GM19372 (cell line): ENCODE data around the gene MRPL41.
"Not testable (repeated sequence)": the region's sequence is repeated elsewhere in the genome, so short reads cannot be mapped to it uniquely, and the experiment has no call there.

ENCODE experiments used
- ATAC-seq: cut with Tn5 transposase; IDR thresholded peaks from one replicate; pipeline ENCODE4 v1.9.1; 2021; ENCODE audit warnings: mild to moderate bottlenecking, low read depth, moderate library complexity; ENCODE audit not compliant: unreplicated experiment

MRPL41 gene

DNA sequence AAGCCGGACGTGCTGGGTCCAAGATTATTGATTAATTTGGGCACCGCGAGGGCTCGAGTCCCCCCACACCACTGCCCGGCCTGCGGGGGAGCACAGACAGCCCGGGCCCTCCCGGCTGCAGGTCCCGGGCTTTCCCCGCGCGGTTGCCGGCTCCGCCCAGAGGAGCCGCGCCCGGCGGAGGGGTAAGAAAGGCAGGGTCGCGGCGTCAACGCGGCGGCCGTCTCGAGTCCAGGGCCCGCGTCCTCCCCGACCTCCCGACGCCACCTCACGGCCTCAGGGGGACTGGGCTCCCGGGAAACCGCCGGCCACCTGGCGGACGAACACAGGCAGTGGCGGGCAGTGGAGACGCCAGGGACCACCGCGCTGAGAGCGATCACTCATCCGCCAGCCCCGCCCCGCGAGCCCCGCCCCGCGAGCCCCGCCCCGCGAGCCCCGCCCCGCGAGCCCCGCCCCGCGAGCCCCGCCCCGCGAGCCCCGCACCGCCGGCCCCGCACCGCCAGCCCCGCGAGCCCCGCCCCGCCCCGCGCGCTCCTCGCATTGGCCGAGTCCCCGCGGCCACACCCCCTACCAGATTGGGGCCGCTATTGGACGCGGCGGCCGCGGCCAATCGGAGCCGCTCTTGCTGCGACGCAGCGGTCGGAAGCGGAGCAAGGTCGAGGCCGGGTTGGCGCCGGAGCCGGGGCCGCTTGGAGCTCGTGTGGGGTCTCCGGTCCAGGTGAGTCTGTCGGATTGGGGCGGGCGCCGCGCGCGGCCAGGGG is at the start of gene MRPL41:
Gene MRPL41, plus strand, starts transcription at position 616 of the 758 bp plus-strand sequence. CDS start 203 bp downstream, outside the sequence.
- peak; percentile 89 for ATAC-seq

DNA sequence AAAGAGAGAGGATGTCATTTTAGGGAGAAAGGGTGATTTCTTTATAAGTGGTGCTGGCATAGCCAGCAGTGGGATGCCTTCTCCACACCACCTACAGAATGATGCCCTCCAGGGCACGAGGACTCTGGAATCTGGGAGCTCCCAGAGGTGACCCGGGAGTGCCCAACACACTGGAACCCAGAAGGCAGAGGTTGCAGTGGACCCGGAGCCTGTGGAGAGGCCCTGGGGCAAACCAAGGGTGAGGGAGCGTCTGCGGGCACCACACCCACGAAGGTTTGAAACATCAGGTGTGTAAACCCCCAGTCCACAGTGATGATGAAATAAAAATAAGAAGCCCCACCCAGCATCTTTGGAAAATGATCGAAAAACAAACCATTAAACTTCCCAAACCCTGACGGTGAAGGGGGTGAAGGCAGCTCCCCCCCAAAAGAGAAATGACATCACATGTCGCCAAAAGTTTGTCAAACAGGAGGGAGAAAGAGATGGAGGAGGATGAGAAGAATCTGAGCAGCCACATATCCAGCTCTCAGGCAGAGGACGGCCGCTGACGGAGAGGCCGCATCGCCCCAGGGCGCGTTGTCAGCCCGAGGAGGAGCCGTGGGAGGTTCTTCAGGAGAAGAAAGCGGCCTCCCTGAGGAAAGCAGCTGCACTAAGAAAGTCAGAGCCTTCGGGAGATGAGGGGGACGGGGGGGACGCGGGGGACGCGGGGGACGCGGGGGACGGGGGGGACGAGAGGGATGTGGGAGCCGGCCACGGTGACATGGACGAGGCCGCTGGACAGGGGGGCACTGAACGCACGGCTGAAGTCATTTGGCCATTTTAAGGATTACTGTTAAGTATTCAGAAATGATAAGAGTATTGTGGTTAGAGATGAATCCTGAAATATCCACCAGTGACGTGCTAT is 49.4 kb upstream of the MRPL41 start:
- ATAC-seq = no peak

GRCh38 chr9:137504432-137504777 is 47.3 kb upstream of the MRPL41 start:
- no peak for ATAC-seq

DNA sequence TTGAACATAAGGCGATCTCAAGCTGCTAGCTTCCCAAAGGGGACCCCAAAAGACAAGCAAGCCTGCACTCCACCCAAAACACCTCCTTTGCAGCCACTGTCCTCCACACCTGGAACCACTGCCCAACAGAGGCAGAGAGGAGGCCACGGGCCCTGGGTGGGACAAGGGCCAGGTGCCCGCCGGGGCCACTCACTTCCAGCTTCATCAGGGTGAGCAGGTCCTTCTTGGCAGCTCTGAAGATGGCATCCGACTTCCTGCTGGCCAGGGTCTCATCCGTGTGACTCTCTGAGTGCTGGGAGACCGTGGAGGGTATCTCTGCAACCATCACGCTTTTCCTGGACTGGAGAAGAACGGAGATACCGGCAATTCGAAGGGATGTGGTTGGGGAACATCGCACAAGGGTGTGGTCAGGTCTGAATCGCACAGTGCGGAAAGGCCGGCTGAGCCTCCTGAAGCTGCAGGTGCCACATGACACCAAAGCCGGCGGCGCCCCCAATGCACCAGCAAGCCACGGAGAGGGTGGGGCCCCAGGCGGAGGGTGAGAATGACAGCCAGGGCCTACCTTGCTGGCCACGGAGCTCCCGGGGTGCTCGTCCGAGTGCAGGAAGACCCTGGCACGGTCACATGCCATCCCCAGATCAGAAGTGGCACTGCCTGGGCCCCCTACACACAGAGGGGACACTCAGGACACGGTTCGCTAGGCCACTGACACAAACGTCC is 46.1 kb upstream of the MRPL41 start:
- no peak for ATAC-seq

- no peak for ATAC-seq
Measured at GRCh38 chr9:137506274-137506673, 45.4 kb upstream of the MRPL41 start.

GRCh38 chr9:137506702-137507171 is 44.9 kb upstream of the MRPL41 start:
- ATAC-seq = no peak

DNA sequence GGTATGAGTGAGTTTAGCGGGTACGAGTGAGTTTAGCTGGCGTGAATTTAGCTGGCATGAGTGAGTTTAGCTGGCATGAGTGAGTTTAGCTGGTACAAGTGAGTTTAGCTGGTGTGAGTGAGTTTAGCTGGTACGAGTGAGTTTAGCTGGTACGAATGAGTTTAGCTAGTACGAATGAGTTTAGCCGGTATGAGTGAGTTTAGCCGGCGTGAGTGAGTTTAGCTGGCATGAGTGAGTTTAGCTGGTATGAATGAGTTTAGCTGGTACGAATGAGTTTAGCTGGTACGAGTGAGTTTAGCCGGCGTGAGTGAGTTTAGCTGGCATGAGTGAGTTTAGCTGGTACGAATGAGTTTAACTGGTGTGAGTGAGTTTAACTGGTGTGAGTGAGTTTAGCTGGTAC is 42.5 kb upstream of the MRPL41 start:
- no peak for ATAC-seq

DNA sequence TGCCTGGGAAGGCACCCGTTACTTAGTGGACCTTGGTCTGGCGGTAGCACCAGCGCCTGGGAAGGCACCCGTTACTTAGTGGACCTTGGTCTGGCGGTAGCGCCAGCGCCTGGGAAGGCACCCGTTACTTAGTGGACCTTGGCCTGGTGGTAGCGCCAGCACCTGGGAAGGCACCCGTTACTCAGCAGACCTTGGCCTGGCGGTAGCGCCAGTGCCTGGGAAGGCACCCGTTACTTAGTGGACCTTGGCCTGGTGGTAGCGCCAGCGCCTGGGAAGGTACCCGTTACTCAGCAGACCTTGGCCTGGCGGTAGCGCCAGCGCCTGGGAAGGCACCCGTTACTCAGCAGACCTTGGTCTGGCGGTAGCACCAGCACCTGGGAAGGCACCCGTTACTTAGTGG is 40.6 kb upstream of the MRPL41 start:
- not testable (repeated sequence) for ATAC-seq

DNA sequence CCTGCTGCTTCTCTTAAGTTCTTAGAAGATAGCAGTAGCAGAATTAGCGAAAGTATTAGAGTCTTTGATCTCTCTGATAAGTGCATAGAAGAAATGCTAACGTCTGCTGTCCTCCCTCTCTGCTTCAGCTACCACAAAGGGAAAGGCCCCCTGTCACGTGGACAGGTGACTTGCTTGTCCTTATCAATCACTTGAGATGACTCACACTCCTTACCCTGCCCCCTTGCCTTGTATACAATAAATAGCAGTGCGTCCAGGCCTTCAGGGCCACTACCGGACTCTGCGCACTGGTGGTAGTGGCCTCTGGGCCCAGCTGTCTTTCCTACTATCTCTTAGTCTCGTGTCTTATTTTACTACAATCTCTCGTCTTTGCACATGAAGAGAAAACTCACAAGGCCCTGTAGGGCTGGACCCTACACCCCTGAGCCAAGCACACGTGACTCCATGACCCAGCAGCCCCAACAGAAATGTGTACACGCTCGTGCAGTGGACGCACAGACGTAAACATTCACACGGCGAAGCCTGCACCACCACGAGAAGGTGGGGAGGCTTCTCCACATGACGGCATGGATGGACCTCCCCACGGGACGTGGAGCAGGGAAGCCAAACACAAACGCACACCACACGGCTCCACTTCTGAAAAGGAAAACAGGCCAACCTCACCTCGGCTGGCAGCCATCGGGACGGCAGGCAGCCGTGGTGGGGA is 39.8 kb upstream of the MRPL41 start:
- ATAC-seq = no peak

DNA sequence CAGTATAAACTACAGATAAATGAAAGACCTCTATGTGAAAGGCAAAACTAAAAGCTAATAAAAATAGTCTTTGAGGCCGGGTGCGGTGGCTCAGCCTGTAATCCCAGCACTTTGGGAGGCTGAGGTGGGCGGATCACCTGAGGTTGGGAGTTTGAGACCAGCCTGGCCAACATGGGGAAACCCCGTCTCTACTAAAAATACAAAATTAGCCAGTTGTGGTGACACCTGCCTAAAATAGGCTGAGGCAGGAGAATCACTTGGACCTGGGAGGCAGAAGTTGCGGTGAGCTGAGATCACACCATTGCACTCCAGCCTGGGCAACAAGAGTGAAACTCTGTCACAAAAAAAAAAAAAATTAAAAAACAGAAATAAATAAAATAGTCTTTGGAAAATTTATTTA is 38.5 kb upstream of the MRPL41 start:
- not testable (repeated sequence) for ATAC-seq

- ATAC-seq = not testable (repeated sequence)
Measured at GRCh38 chr9:137513801-137514570, 37.7 kb upstream of the MRPL41 start.

GRCh38 chr9:137514691-137515337 is 36.9 kb upstream of the MRPL41 start:
- no peak for ATAC-seq

GRCh38 chr9:137515338-137515724 is 36.3 kb upstream of the MRPL41 start:
- no peak for ATAC-seq

- no peak for ATAC-seq
Measured at GRCh38 chr9:137516144-137516917, 35.3 kb upstream of the MRPL41 start.

DNA sequence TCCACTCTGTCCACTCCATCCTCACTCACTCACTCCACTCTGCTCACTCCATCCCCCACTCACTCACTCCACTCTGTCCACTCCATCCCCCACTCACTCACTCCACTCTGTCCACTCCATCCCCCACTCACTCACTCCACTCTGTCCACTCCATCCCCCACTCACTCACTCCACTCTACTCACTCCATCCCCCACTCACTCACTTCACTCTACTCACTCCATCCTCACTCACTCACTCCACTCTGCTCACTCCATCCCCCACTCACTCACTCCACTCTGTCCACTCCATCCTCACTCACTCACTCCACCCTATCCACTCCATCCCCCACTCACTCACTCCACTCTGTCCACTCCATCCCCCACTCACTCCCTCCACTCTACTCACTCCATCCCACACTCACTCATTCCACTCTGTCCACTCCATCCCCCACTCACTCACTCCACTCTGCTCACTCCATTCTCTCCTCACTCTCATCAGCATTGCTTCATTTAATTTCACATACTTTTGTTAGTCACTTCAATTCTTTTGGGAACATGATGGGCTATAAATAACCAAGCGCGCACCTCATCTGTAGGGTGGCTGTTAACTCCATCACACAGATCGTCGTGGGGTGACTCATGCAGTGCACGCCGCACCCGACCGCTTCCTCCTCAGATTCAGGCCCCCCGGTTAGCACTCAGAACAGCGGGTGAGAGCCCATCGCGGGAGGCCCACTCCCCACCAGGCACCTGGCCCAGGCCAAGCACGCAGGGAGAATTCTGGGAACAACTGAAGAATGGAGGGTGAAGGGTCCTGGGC is 32.8 kb upstream of the MRPL41 start:
- ATAC-seq = not testable (repeated sequence)

DNA sequence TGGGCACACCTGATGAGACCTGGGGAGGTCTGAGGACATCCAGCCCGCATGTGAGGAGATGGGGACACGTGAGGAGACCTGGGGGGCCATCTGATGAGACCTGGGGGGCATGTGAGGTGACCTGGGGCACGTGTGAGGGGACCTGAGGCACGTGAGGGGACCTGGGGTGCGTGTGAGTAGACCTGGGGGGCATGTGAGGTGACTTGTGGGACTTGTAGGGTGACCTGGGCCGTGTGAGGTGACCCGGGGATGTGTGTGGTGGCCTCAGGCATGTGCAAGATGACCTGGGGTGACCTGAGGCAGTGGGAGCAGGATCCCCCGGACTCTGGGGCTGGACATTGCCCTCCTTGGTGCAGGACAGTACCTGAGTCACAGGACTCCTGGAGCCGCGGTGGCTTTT is 32.1 kb upstream of the MRPL41 start:
- no peak for ATAC-seq

GRCh38 chr9:137520614-137521404 is 30.9 kb upstream of the MRPL41 start:
- no peak for ATAC-seq
